Suprapubic skin (tissue), 4 donors: ENCODE data around the gene SCAP.

ENCODE experiments used
- CTCF ChIP-seq, 2 donors: fragments of 200-600 bp in 1 of 2; fragments of 450-650 bp in 1 of 2; sonication (generic) in 1 of 2; IDR thresholded peaks; one replicate each; pipeline ENCODE4 v1.5.1; 2016 to 2019; ENCODE audit warnings: antibody characterized with exemption in 2 of 2, mild to moderate bottlenecking in 1 of 2, moderate library complexity in 1 of 2
- POLR2A ChIP-seq, 2 donors: fragments of 450-650 bp; IDR thresholded peaks; one replicate each; pipeline ENCODE4 v1.6.1; 2017; ENCODE audit warnings: antibody characterized with exemption in 2 of 2, mild to moderate bottlenecking in 2 of 2, moderate library complexity in 2 of 2
- POLR2AphosphoS5 ChIP-seq, 3 donors: sonication (generic); formaldehyde crosslinking; IDR thresholded peaks; one replicate each; pipeline ENCODE4 v1.6.1; 2017; ENCODE audit warnings: antibody characterized with exemption in 3 of 3

- TF ChIP-seq CTCF (IDR thresholded peaks at IDR 0.05), result no peak
- no peak for TF ChIP-seq POLR2A (IDR thresholded peaks at IDR 0.05)
- no peak for TF ChIP-seq POLR2AphosphoS5 (IDR thresholded peaks at IDR 0.05)
These were observed 39.6 kb downstream of the SCAP start for GRCh38 chr3:47436180-47436579.
